GM12878 (cell line): ENCODE data around the gene INSIG1. TPM values are rescaled to one million over a fixed set of nuclear protein-coding genes. Genes with fewer than 3 reads are reported as not detected.

Source experiments
- ATAC-seq: fragments of 200-7000 bp; cut with Tn5 transposase; 3 replicates; pipeline ENCODE4 v1.9.1; 2020; ENCODE audit warnings: mild to moderate bottlenecking, moderate library complexity
- BruUV-seq: library from RNA; stranded (reverse); fragments of 400-500 nt; replicated peaks from 2 replicates; lab custom pipeline; 2021; lab: Mats Ljungman, UMichigan
- CTCF ChIA-PET: fragments of 300-600 bp; sonication (Branson Sonifier 250); formaldehyde crosslinking; extraction: SDS; loops from one replicate; lab custom pipeline; 2021; ENCODE audit warnings: inconsistent platforms; lab: Yijun Ruan, JAX
- POLR2A ChIA-PET: fragments of 350-600 bp; formaldehyde crosslinking; extraction: SDS; loops from one replicate; lab custom pipeline; 2021; ENCODE audit warnings: inconsistent platforms; lab: Charles Lee
- RAD21 ChIA-PET: fragments of 300-600 bp; sonication (Branson Sonifier 250); formaldehyde crosslinking; loops from one replicate; lab custom pipeline; 2023; ENCODE audit warnings: antibody characterized with exemption; ENCODE audit not compliant: unreplicated experiment; lab: Charles Lee
- SMC1A ChIA-PET: fragments of 300-600 bp; sonication (Branson Sonifier 250); formaldehyde crosslinking; loops from one replicate; lab custom pipeline; 2023; ENCODE audit not compliant: unreplicated experiment, uncharacterized antibody; lab: Charles Lee
- DNase-seq: peaks from one replicate; pipeline ENCODE4 v3.0.0-alpha.2; 2011; ENCODE audit warnings: low read depth, low spot score
- FAIRE-seq: peaks from 3 replicates; lab custom pipeline; 2011; peaks lifted over from hg19 to GRCh38; lab: Jason Lieb, UNC
- H2AFZ ChIP-seq: 2 replicates; pipeline ENCODE4 v1.6.0; 2011; ENCODE audit warnings: low read depth, low read length, control low read depth; ENCODE audit not compliant: control insufficient read depth
- H3K27ac ChIP-seq: 2 replicates; pipeline ENCODE4 v1.5.1; 2011; ENCODE audit warnings: control low read depth; ENCODE audit not compliant: control insufficient read depth, insufficient read depth
- H3K27me3 ChIP-seq, 2 experiments: replicated peaks in 1 of 2; 2 replicates each; pipeline versions ENCODE4 v1.6.0 to v1.6.1; 2011; ENCODE audit warnings: low read length in 1 of 2; ENCODE audit not compliant: control insufficient read depth in 2 of 2, insufficient read depth in 2 of 2
- H3K36me3 ChIP-seq, 2 experiments: 2 replicates each; pipeline ENCODE4 v1.5.1; 2011; ENCODE audit warnings: low read length in 1 of 2; ENCODE audit not compliant: control insufficient read depth in 2 of 2, insufficient read depth in 2 of 2
- H3K4me1 ChIP-seq: 2 replicates; pipeline ENCODE4 v1.6.1; 2011; ENCODE audit warnings: mild to moderate bottlenecking, low read length, moderate library complexity, mixed read lengths; ENCODE audit not compliant: control insufficient read depth, insufficient read depth
- H3K4me2 ChIP-seq: 2 replicates; pipeline ENCODE4 v1.6.0; 2011; ENCODE audit warnings: control low read depth; ENCODE audit not compliant: control insufficient read depth, insufficient read depth
- H3K4me3 ChIP-seq: fragments of 200-600 bp; sonication (generic); 2 replicates; pipeline ENCODE4 v1.5.1; 2016
- H3K79me2 ChIP-seq: 2 replicates; pipeline ENCODE4 v1.6.0; 2011; ENCODE audit warnings: low read length; ENCODE audit not compliant: control insufficient read depth, insufficient read depth
- H3K9ac ChIP-seq: 2 replicates; pipeline ENCODE4 v1.8.0; 2011; ENCODE audit warnings: low read length, control low read depth, mixed read lengths; ENCODE audit not compliant: control insufficient read depth, insufficient read depth
- H3K9me3 ChIP-seq: replicated peaks from 3 replicates; pipeline ENCODE4 v1.5.1; 2011; ENCODE audit warnings: mild to moderate bottlenecking, low read length; ENCODE audit not compliant: control insufficient read depth, insufficient read depth
- H4K20me1 ChIP-seq: 2 replicates; pipeline ENCODE4 v1.6.0; 2011; ENCODE audit not compliant: control insufficient read depth, insufficient read depth
- ASH2L ChIP-seq: fragments of 300-600, 200-600 bp; sonication (generic); IDR thresholded peaks from 2 replicates; pipeline ENCODE4 v1.6.1; 2017; ENCODE audit warnings: low read depth, mild to moderate bottlenecking, borderline replicate concordance
- ATF7 ChIP-seq: fragments of 450-650 bp; IDR thresholded peaks from 2 replicates; pipeline ENCODE4 v1.6.1; 2016; ENCODE audit warnings: low read depth, mild to moderate bottlenecking
- CHD2 ChIP-seq: IDR thresholded peaks from 2 replicates; pipeline ENCODE4 v1.6.1; 2011; ENCODE audit warnings: low read depth, low read length, improper control_type of control experiment, borderline replicate concordance
- CHD4 ChIP-seq: fragments of 200-600 bp; sonication (generic); IDR thresholded peaks from 2 replicates; pipeline ENCODE4 v1.6.1; 2016; ENCODE audit warnings: mild to moderate bottlenecking
- CREM ChIP-seq: IDR thresholded peaks from 2 replicates; pipeline ENCODE4 v1.6.1; 2014; ENCODE audit warnings: antibody characterized with exemption, low read depth
- DPF2 ChIP-seq: fragments of 450-650 bp; IDR thresholded peaks from 2 replicates; pipeline ENCODE4 v1.6.1; 2017; ENCODE audit warnings: mild to moderate bottlenecking
- E2F4 ChIP-seq: IDR thresholded peaks from 2 replicates; pipeline ENCODE4 v1.6.1; 2012; ENCODE audit warnings: low read depth, low read length, improper control_type of control experiment
- MLLT1 ChIP-seq: fragments of 450-650 bp; IDR thresholded peaks from 2 replicates; pipeline ENCODE4 v1.6.1; 2016; ENCODE audit warnings: mild to moderate bottlenecking
- MTA3 ChIP-seq: IDR thresholded peaks from 2 replicates; pipeline ENCODE4 v1.6.1; 2012; ENCODE audit warnings: low read length, inconsistent platforms, borderline replicate concordance
- POLR2A ChIP-seq: IDR thresholded peaks from 2 replicates; pipeline ENCODE4 v1.6.1; 2011; ENCODE audit warnings: low read depth, mild to moderate bottlenecking, low read length
- POLR2AphosphoS5 ChIP-seq: IDR thresholded peaks from 2 replicates; pipeline ENCODE4 v1.6.1; 2011; ENCODE audit warnings: mild to moderate bottlenecking, low read length, inconsistent platforms
- RAD21 ChIP-seq: IDR thresholded peaks from 2 replicates; pipeline ENCODE4 v1.6.1; 2011; ENCODE audit warnings: mild to moderate bottlenecking, low read depth, low read length, moderate library complexity; ENCODE audit not compliant: insufficient read depth
- RB1 ChIP-seq: fragments of 450-650 bp; formaldehyde crosslinking; IDR thresholded peaks from 2 replicates; pipeline ENCODE4 v1.6.1; 2017; ENCODE audit warnings: mild to moderate bottlenecking, borderline replicate concordance
- SRF ChIP-seq, 2 experiments: IDR thresholded peaks; 2 replicates each; pipeline ENCODE4 v1.6.1; 2011; ENCODE audit warnings: low read depth in 2 of 2, low read length in 2 of 2, mild to moderate bottlenecking in 1 of 2, moderate library complexity in 1 of 2
- ZBTB33 ChIP-seq: fragments of 450-650 bp; IDR thresholded peaks from 2 replicates; pipeline ENCODE4 v1.6.1; 2017; ENCODE audit warnings: mild to moderate bottlenecking
- WGBS: methylation state at CpG from one replicate; pipeline ENCODE4 v1.1.6; 2016; ENCODE audit warnings: low lambda C conversion rate; ENCODE audit not compliant: insufficient replicate concordance, insufficient coverage; ENCODE audit errors: missing lambda C conversion rate; 5-methylcytosine and 5-hydroxymethylcytosine counted together
- in situ Hi-C: fragments of 300-500 bp; cut with MboI; formaldehyde crosslinking; loops from 9 replicates; pipeline ENCODE4 v1.14.3; 2018; ENCODE audit warnings: mixed read lengths
- intact Hi-C: fragments of 100-400 bp; cut with micrococcal nuclease; formaldehyde crosslinking; loops from one replicate; pipeline ENCODE4 v1.14.2; 2022; ENCODE audit not compliant: unreplicated experiment
- polyA plus RNA-seq, 11 experiments: library from polyadenylated mRNA; depleted of rRNA in 4 of 11; unstranded in 6 of 11; stranded (reverse) in 5 of 11; fragments of >200 nt; fragmentation: Nextera tagmentation in 4 of 11; fragmentation: Illumina TruSeq in 1 of 11; extraction: Ambion mirVana in 4 of 11; extraction: Trizol in 1 of 11; gene quantifications; 1 replicate in 1 of 11; 2 replicates in 10 of 11; pipeline versions ENCODE4 v1.2.1 to v1.2.3, GENCODE V29; 2011 to 2016; ENCODE audit warnings: inconsistent platforms in 2 of 11, missing spikeins in 2 of 11, low read depth in 1 of 11
- total RNA-seq, 4 experiments: library from RNA; depleted of rRNA in 3 of 4; stranded (reverse); fragments of >200 nt in 3 of 4; fragmentation: Illumina TruSeq in 1 of 4; extraction: Trizol in 1 of 4; gene quantifications; 2 replicates each; pipeline versions ENCODE4 v1.2.1 to v1.2.3, GENCODE V29; 2013 to 2021

Gene INSIG1
- total and polyA plus RNA-seq, 10 of the 15 experiments (the other 5 are each of a cell fraction or from before 2014, with no cell fraction given) = 29.6 to 168 (median 91.1) TPM

DNA sequence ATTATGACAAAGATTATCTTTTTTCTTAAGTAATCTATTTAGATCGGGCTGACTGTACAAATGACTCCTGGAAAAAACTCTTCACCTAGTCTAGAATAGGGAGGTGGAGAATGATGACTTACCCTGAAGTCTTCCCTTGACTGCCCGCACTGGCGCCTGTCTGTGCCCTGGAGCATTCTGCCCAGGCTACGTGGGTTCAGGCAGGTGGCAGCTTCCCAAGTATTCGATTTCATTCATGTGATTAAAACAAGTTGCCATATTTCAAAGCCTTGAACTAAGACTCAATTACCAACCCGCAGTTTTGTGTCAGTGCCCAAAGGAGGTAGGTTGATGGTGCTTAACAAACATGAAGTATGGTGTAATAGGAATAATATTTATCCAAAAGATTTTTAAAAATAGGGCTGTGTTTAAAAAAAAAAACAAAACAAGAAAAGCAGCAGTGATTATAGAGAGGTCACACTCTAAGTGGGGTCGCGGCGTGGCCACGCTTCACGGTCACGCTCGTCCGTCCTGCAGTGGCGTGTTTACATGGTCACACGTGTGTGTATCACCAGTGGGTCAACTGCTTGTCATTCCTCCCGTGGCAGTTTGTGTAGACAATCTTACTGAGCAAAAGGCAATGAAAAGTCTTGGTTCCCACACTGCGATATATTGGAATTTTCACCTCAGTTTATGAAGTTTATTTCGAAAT, 10.8 kb downstream of the INSIG1 start:
- H3K4me1 ChIP-seq = 0 out of 2 replicates have a peak, but pooled peaks cover 4% of the 10 kb centered on the region
- H3K9ac ChIP-seq = no peak overlapping the region
- H2AFZ ChIP-seq = no peak overlapping the region
- no peak overlapping the region for H3K27ac ChIP-seq
- ChIA-PET CTCF (no interaction called here), RAD21 (no interaction called here), SMC1A (no interaction called here)
- no peaks in the 10 kb centered on the region for H3K9me3 ChIP-seq
- ATAC-seq (no peak), DNase-seq (no peak), FAIRE-seq (no peak)
- intact Hi-C loops = no loop called here
- H3K4me3 ChIP-seq = no peak overlapping the region
- in situ Hi-C loops = no loop called here
- no peaks in the 10 kb centered on the region for H4K20me1 ChIP-seq
- no TSS peak for BruUV-seq
- H3K79me2 ChIP-seq = no peaks in the 10 kb centered on the region
- no peak overlapping the region for H3K4me2 ChIP-seq
- H3K36me3 ChIP-seq = peaks cover 11 to 41% of the 10 kb centered on the region in 2 experiments
- no peaks in the 10 kb centered on the region for H3K27me3 ChIP-seq
- no peak for TF ChIP-seq ZBTB33
- peak; percentile 64 for TF ChIP-seq POLR2A
- TF ChIP-seq, all 136 proteins: peak for 1
- WGBS = 96% methylated on average over 19 of the region's 19 CpGs
- POLR2A ChIA-PET = no interaction called here

GRCh38 chr7:155309021-155309338, 11.3 kb downstream of the INSIG1 start:
- Histone ChIP-seq H3K27me3 (no peaks in the 10 kb centered on the region), H2AFZ (no peak overlapping the region), H3K4me1 (0 out of 2 replicates have a peak, but pooled peaks cover 4% of the 10 kb centered on the region), H3K27ac (no peak overlapping the region), H3K36me3 (peaks cover 8 to 36% of the 10 kb centered on the region in 2 experiments), H3K4me3 (no peak overlapping the region), H3K9me3 (no peaks in the 10 kb centered on the region), H3K4me2 (no peak overlapping the region), H3K79me2 (no peaks in the 10 kb centered on the region), H4K20me1 (no peaks in the 10 kb centered on the region), H3K9ac (no peak overlapping the region)
- 94% methylated on average over 1 of the region's 1 CpG for WGBS
- POLR2A ChIA-PET = no interaction called here
- RAD21 ChIA-PET = no interaction called here
- DNase-seq = no peak
- SMC1A ChIA-PET = no interaction called here
- BruUV-seq = TSS peak; percentile 1
- CTCF ChIA-PET = no interaction called here
- in situ Hi-C loops (no loop called here), intact Hi-C loops (no loop called here)
- FAIRE-seq = no peak
- no peak for ATAC-seq
- TF ChIP-seq MLLT1 = no peak
- TF ChIP-seq DPF2 = no peak
- TF ChIP-seq MTA3 = no peak
- no peak for TF ChIP-seq RAD21
- TF ChIP-seq RB1 = no peak
- no peak for TF ChIP-seq E2F4
- TF ChIP-seq POLR2AphosphoS5 = no peak
- TF ChIP-seq ASH2L = no peak
- TF ChIP-seq CREM = no peak
- TF ChIP-seq ATF7 = no peak
- no peak for TF ChIP-seq CHD2
- TF ChIP-seq SRF (IDR thresholded peaks at IDR 0.05; ENCODE audit: low read depth in 2 of 2, low read length in 2 of 2) = no peak
- TF ChIP-seq CHD4 = no peak
